Measurements from ENCODE around the gene COL1A2.

COL1A2 gene

DNA sequence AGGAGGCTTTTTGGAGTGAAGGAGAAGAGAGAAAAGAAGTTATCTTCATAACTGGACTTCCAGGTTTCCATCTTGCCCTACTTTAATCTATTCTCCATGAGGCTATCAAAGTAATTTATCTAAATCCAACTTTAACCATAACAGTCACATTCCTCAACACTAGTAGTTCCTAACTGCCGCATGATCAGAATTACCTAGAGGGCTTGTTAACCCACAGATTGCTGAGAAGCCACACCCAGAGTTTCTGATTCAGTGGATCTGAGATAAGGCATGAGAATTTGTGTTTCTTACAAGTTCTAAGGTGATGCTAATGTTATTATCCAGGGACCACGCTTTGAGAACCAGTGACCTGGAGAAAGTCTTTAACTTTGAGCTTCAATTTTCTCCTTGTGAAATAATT, 8.3 kb upstream of the COL1A2 start:
- DNase-seq = no peak

DNA sequence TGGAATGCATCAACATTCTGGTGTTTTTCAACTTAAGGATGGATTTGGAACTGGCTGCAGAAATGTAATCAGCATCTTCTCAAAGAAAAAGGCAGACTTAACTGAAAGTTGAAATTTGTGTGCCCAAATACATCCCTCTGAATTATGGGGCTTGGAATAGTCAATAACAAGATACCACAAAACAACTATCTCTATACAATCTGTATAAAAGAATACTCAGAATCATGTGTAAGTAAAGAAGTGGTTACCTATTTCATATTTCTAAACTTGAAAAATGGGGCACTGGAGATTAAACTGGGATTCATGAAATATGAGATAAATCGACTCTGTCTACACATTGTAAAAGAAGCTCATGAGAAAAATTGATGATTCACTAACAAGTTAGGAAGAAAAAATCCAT, 6.2 kb upstream of the COL1A2 start:
- no peak for DNase-seq

DNA sequence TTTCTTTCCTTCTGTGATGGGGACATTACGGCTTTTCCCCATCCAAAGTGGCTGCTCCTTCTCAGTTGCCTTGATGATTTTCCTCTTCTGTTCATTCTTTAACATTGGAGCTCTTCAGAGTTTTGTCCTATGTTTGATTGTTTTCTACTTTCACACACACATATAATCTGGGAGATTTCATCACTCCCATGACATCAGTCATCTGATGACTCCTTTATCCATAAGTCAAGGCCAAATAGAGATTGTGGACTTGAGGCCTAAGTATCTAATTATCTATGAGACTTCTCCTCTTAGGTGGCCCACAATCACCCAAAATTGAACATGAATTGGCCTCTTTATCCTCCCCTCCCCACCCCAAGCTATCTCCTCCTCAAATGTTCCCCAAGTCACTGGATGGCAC, 5.3 kb upstream of the COL1A2 start:
- DNase-seq = no peak

DNA sequence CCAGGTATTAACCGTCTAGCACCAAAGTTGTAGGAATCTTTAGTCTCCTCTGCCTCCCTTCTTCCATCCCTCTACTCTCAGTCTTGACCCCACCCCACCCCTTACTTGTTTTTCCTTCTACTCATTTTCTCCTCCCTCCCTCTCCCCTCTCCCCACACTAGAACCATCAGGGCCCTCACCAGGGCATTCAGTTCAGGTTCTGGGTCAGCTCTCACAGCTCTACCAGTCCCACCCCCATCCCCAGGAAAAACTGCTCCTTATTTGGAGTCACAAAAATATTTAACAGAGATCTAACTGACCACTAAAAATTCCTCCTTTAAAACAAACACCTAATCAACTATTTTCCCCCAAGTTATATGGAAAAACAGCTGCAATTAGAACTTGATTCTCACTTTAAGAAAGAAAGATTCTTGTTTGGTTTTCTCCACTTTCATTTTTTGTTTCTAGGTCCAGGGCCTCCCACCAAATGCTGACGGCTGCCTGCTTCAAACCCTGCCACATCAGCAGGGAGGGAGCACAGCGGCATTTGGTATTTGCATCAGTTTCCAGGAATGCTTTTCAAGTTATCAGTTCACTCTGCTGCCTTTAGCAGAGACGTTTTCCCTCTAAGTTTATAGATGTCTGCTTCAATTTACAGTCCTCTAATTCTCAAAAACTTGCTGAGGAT, 2.8 kb upstream of the COL1A2 start:
- no peak for DNase-seq

DNA sequence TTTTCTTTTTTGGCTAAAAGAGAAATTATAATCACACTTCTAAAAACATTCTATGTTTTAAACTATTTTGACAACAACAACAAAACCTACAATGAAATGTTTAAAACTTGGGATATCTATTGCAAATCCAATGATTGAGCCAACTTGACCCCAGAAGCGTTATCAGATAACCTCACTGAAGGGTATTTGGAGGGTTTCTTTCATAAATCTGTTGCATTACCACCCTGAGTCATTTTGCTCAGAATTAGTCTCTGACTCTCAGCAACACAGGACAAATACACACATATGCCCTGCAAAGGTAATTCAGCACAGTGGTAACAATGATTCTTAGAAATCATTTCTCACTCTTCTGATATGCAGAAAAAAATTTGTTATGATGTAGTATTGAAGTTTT, 2.3 kb upstream of the COL1A2 start:
- DNase-seq = no peak

DNA sequence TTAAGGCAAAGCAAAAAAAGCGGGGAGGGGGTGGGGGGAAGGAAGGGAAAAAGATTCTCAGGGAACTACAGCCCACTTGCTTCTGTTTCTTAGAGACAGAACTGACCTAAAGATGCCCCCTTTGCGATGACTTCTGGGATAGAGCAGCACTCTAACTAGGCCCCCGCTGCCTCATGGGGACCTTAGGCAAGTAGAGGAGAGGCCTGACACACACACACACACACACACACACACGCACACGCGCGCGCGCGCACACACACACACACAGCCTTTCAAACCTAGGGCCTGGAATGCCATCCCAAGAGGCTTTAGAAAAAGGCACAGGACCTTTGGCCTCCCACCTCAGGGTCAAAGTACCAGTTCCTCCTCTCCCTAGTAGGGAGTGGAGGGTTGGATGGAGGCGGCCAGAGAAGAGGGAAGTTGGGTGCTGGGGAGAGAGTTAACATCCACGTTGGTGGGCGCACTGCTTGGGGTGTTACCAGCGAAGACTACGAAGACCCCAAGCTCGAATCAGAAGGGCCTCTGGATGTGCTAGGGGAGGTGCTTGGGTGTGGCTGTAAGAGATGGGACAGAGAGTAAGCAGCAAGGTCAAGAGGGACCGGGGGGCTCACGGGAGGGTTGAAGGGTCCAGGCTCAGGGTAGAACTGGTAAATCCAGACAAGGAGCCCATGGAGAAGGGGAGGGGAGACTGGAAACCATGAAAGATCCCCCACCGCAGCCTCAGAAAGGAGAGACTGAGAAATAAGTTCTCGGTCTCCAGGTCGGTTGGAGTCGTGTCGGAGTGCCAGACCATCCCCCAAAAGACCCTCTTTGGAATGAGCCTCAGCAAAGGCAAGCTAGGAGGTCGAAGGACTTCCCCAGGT, 1.2 kb upstream of the COL1A2 start:
- no peak for DNase-seq

DNA sequence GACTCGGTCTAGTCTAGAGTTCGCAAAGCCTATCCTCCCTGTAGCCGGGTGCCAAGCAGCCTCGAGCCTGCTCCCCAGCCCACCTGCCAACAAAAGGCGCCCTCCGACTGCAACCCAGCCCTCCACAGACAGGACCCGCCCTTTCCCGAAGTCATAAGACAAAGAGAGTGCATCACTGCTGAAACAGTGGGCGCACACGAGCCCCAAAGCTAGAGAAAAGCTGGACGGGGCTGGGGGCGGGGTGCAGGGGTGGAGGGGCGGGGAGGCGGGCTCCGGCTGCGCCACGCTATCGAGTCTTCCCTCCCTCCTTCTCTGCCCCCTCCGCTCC, 622 bp upstream of the COL1A2 start:
- DNase-seq = no peak

DNA sequence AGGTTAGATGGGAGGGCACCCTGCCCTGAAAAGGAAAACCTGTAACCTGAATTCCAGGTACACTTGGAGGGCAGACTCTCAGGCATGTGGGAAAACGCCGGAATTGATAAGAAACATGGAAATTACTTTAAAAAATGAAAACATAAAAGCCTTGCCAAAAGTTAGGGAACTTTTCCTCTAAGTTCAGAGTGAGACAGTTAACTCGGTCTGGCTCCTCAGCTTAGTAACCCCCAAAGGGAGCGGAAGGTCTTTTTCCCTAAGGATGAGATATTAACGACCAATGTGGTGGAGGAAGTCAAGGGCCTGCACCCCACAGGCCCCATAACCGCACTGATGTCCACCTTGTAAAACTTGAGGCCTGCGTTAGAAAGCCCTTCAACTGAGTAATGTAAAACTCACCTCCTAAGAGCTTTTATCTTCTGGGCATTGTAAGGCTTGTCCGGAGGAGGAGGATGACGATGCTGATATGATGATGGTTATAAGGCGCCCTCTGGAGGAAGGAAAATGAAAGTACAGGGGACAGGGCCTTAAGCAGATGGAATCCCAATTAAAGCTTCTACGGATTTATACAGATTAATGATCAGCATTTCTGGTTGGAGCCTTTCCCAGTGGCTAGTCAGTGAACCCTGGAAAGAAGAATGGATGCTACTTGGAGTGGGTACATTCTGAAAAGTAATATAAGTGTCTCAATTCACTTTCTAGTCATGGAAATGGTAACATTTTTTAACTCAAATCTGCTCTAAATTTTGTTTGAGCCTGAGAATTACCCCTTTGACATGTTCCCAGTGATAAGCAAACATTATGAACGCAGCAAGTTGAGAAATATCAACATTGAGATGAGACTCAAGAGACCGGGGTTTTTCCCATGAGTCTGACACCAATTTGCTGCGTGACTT, 694 bp downstream of the COL1A2 start:
- peak; percentile 56 for DNase-seq

DNA sequence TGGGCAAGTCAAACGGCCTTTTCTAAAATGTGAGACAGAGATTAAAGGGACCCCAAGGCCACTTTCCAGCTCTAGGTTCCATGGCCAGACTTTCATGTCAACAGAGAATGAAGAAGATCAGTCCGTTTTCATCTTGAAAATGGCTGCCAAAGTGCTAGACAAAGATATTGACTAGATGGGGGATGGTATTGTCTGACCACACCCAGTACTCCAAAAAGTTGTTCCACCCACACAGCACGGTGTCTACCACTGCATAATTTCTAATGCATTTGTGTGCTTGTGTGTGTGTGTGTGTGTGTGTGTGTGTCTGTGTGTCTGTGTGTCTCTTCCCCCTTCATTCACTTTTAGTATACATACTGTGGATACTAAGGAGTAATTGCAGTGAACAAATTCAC, 1.3 kb downstream of the COL1A2 start:
- no peak for DNase-seq

DNA sequence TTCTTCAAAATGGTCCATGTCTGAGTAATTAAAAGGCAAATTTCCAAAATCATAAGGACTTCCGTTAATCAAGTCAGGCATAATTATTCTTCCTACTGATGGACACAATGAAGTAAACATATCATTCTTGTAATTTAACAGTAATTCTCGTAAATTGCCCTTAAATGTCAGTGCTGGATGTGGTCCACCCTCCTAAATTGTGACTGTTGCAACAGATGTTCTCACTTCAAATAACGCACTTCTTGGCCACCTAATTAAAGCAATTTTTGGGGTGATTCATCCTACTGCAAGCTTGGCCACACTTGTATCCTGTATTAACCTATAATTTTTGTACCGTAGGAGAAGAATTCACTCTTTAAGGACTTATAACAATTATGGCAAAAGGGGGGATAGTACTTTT, 1.9 kb downstream of the COL1A2 start:
- DNase-seq = no peak

DNA sequence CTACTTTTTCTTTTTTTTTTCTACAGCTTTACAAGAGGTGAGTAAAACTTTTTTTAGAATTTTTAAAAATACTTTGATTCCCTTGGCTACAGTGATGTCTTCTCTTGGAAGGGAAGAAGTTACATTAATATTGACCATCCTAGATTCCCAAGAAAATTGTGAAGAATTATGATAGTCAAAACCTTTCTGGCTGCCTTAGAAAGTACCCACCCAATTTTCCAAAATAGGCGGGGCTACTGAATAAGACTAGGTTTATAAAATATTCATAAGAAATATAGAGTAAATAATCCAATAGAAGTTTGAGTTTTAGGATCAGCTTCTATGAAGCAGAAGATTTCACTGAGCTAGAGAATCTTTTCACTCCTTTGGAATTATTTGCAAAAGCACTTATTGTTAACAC, 3.0 kb downstream of the COL1A2 start:
- no peak for DNase-seq

DNA sequence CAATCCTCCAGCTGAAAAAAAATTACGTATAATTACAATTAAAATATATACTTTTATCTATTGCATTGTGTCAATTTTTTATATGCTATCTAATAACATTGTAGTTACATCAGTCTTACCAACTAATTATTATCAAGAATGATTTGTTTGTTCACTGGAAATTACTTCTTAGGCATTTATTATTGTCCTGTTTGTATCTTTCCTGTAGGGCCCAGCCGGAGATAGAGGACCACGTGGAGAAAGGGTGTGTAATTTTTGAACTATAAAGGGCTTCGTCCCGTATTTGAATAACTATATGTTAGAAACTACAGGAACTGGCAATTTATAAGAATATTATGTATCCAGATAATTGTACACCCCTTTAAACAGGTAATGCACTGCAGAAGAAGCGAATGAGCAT, 4.1 kb downstream of the COL1A2 start:
- no peak for DNase-seq

DNA sequence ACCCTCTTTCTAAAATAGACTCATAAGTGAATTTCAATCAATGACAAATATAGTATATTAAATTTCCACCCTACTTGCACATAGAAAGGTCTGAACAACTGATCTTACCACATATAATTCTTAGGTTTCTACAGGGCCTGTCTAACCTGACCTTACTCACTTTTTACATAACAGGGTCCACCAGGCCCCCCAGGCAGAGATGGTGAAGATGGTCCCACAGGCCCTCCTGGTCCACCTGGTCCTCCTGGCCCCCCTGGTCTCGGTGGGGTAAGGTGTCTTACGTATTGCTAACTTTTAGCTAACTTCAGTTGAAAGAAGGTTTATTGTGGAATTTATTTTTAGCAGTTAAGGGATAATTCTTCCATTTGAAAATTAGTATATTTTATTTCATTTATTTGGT, 5.3 kb downstream of the COL1A2 start:
- DNase-seq = no peak

DNA sequence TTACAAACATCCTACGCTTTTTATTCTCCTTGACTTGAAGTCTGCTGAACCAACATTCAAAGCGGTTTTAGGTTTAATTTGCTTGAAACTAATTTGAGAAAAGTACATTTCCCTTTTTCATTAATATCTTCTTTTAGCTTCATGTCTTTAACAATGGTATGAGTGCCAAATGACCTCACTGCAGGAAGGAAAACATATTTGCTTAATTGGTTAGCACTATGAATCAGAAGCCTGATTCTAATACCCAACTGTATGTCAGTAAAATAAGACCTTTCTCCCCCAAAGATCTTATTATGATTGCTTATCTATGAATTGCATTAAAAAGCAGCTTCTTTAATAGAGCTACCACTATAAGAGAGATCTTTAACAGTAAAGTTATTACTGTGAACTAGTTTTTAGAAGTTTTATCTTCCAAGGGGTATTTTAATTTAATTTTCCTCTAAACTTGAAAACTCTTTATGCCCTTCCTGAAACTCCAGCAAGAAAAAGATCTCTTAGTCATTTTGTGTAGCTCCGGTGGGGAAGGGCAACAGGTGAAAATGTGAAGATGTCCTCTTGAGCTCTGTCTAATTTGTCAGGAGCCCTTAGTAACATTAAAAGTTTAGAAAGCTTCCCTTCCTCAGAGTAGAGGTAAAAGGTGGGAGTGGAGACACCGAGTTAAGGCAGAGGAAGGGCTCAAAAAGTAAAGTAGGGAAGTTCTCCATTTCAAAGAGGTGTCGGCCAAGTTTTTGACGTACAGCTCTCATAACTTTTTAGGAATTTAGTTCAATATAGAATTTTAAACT, 6.1 kb downstream of the COL1A2 start:
- no peak for DNase-seq

DNA sequence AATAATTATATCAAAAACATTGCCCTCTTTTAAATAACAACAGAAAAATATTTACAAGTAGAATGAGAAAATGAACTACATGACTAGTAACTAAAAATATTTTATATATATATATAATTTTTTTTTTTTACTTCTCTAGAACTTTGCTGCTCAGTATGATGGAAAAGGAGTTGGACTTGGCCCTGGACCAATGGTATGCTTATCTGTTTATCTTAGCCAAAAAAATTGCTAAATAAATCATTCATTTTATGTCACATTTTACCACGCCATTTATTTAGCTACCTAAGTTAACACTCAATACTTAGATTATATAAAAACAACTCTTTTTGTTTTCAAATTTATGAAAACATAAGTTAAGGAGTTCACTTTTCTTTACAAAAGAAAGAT, 6.7 kb downstream of the COL1A2 start:
- no peak for DNase-seq

DNA sequence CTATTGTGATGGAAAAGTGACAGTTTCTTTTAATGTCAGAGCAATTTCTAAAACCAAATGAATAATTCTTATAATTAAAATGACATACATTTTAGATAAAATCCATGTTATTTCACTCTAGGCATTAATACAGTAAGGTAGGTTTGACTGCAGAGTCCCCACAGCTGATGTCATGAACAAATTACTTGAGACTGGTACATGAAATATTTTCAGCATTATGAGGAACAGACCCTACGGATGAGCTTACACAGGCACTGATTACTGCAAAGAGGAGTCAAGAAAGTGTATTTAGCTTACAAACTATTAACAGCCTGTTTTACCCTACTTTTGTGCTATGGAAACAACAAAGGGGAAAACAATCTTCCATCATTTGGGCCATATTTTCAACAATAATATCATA, 8.9 kb downstream of the COL1A2 start:
- no peak for DNase-seq

DNA sequence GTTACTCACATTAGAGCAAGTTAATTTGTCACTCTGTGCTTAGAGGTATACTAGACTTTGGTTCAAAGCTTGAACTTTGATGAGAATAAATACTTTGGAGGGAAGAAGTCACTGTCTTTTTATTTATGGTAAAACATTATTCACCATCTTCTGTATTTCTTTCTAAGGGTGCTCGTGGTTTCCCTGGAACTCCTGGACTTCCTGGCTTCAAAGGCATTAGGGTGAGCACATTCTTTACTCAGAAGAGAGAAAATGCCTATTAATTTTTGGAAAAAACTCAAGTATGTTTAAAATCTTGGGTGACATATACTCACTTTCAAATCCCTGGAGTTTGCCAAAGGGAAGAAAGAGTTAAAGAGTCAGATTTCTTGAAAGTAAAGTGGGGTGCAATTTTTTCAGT, 10.8 kb downstream of the COL1A2 start:
- DNase-seq = no peak

DNA sequence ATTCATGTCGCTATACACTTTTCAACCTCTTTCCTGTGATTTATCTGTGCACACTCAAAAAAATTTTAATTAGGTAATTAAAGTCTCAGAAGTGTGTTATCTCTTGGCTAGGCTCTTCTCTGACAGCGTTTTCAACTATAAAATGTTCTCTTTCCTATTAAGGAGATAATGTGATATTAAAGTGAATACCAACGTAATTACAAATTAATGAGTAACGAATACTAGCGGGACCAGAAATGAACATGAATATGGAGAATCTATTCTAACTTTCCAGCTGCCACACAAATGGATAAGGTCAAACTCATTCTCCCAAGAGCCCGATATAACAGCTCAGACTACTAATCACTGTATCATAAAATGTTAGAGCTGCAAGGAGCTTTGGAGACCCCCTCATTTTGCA, 12.0 kb downstream of the COL1A2 start:
- DNase-seq = no peak

DNA sequence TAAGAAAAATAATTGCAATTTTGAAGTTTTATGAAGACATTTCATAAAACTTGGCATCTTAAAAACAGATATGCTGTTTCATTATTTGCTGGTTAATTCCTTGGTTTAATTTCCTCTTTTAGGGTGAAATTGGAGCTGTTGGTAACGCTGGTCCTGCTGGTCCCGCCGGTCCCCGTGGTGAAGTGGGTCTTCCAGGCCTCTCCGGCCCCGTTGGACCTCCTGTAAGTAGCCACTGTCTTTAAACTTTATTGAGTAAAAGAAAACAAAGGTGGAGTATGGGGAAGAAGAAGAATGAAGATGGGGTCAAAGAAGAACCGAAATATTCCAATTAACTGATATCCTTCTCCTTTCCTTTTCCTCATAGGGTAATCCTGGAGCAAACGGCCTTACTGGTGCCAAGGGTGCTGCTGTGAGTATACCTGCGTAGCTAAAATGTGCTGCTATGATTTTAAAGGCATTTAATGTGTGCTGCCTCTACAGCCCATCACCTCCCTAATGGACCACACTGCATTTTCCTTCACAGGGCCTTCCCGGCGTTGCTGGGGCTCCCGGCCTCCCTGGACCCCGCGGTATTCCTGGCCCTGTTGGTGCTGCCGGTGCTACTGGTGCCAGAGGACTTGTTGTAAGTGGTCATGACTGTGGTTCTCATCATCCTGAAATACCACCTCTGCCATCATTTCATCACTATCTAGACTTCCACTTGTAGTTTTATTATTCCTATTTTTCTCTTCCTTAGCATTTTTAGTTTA, 14.7 kb downstream of the COL1A2 start:
- no peak for DNase-seq

DNA sequence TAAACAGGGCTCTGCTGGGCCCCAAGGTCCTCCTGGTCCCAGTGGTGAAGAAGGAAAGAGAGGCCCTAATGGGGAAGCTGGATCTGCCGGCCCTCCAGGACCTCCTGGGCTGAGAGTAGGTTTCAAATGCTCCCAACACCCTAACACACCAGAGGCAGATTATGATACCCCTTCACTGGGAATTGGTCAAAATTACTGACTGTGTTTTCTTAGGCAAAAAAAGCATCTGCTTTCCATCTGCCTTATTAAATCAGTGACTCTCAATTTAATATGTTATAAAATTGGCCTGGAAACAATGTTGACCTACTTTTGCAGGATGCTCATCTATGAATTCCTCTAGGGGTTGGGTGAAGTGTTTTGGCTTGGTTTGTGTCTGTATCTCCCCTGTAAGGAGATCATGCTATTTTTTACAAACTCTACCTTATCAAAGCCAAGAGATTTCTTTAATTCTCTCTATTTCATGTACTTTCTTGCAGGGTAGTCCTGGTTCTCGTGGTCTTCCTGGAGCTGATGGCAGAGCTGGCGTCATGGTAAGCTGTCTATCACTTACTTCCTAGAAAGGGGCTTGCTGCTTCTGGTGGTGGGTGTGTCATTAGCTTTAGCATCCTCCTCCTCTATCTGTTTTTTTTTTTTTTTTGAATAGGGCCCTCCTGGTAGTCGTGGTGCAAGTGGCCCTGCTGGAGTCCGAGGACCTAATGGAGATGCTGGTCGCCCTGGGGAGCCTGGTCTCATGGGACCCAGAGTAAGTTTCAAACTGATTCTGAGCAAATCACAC, 15.9 kb downstream of the COL1A2 start:
- DNase-seq = no peak

DNA sequence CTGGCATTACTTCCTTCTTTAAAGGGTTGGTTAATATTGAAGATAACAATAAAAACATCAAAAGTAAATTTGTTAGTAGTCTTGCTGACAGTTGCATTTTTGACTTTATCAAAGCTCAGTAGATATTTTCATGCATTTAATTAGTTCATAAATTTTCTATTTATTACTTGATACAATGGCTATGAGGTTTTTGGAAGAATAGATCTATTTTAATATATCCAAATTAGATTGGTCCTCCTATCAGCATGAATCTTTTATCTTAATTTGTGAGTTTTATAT, 16.4 kb downstream of the COL1A2 start:
- DNase-seq = no peak

Data from NCI-H2107 (cell line).